PFSK-1 (cell line): Measurements from ENCODE around the gene FIBCD1.

Experiments used
- FOXP2 ChIP-seq: optimal IDR thresholded peaks from 2 replicates; pipeline ENCODE3; 2011; ENCODE audit warnings: borderline replicate concordance, control low read depth, inconsistent platforms; ENCODE audit not compliant: insufficient read depth; ENCODE audit errors: extremely low read length, extremely low read depth
- POLR2AphosphoS5 ChIP-seq: IDR thresholded peaks from 2 replicates; pipeline ENCODE4 v1.6.1; 2012; ENCODE audit warnings: low read depth, mild to moderate bottlenecking, control low read depth, low read length, moderate library complexity
- SIN3A ChIP-seq: IDR thresholded peaks from 2 replicates; pipeline ENCODE4 v1.6.1; 2012; ENCODE audit warnings: mild to moderate bottlenecking, low read length, moderate library complexity, borderline replicate concordance; ENCODE audit not compliant: insufficient read depth
- TAF1 ChIP-seq: IDR thresholded peaks from 2 replicates; pipeline ENCODE4 v1.6.1; 2012; ENCODE audit warnings: low read length, control low read depth, borderline replicate concordance; ENCODE audit not compliant: insufficient read depth
- TF ChIP-seq, protein P1 (sequence below), 2 experiments: IDR thresholded peaks; 2 replicates each; pipeline versions ENCODE4 v1.6.1 to v1.8.0; 2011 to 2012; ENCODE audit warnings: low read depth in 2 of 2, low read length in 2 of 2, control low read depth in 1 of 2, inconsistent platforms in 1 of 2, mild to moderate bottlenecking in 1 of 2, moderate library complexity in 1 of 2; ENCODE audit not compliant: insufficient read depth in 1 of 2

Gene FIBCD1

GRCh38 chr9:130872508-130872907 is 66.5 kb downstream of the FIBCD1 start:
- TF ChIP-seq FOXP2 (no peak), SIN3A (no peak), POLR2AphosphoS5 (no peak), TAF1 (no peak)
- TF ChIP-seq, protein P1, sequence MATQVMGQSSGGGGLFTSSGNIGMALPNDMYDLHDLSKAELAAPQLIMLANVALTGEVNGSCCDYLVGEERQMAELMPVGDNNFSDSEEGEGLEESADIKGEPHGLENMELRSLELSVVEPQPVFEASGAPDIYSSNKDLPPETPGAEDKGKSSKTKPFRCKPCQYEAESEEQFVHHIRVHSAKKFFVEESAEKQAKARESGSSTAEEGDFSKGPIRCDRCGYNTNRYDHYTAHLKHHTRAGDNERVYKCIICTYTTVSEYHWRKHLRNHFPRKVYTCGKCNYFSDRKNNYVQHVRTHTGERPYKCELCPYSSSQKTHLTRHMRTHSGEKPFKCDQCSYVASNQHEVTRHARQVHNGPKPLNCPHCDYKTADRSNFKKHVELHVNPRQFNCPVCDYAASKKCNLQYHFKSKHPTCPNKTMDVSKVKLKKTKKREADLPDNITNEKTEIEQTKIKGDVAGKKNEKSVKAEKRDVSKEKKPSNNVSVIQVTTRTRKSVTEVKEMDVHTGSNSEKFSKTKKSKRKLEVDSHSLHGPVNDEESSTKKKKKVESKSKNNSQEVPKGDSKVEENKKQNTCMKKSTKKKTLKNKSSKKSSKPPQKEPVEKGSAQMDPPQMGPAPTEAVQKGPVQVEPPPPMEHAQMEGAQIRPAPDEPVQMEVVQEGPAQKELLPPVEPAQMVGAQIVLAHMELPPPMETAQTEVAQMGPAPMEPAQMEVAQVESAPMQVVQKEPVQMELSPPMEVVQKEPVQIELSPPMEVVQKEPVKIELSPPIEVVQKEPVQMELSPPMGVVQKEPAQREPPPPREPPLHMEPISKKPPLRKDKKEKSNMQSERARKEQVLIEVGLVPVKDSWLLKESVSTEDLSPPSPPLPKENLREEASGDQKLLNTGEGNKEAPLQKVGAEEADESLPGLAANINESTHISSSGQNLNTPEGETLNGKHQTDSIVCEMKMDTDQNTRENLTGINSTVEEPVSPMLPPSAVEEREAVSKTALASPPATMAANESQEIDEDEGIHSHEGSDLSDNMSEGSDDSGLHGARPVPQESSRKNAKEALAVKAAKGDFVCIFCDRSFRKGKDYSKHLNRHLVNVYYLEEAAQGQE (IDR thresholded peaks at IDR 0.05; ENCODE audit: insufficient read depth in 1 of 2, low read depth in 2 of 2, low read length in 2 of 2): no peak

GRCh38 chr9:130872093-130872492 is 67.0 kb downstream of the FIBCD1 start:
- TF ChIP-seq SIN3A (no peak), POLR2AphosphoS5 (no peak), TAF1 (no peak), FOXP2 (no peak)
- TF ChIP-seq, protein P1 (IDR thresholded peaks at IDR 0.05; ENCODE audit: insufficient read depth in 1 of 2, low read depth in 2 of 2, low read length in 2 of 2): no peak

DNA sequence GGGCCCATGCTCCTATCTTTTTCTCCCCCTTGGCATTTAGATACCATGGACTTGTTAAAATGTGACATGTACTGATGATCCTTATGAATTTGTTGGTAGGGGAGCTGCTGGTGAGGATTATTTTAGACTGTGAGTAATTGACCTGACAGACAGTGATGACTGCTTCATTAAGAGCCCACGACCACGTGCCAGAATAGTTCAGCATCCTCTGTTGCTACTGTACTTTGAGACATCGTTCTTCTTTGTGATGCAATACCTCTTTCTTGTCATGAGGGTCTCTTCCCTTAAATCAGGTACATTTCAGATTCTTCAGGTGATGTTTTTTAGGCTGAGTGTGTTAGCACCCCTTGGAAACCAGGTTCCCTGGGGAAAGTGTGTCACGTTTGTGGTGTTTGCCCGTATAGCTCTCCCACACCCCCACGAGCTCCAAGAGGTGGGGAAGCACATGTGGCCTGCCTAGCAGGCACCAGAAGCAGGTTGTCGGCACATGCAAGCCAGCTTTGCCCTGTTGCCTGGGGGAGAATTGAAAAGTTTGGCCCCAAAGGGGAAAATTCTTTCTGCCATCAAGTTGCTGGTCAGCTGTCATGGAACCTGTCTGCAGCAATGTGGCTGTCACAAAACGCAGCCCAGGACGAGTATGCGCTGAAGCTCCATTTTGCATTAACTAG is 67.5 kb downstream of the FIBCD1 start:
- TF ChIP-seq FOXP2: no peak
- TF ChIP-seq, protein P1 (IDR thresholded peaks at IDR 0.05; ENCODE audit: insufficient read depth in 1 of 2, low read depth in 2 of 2, low read length in 2 of 2): no peak
- TF ChIP-seq SIN3A: no peak
- no peak for TF ChIP-seq POLR2AphosphoS5
- no peak for TF ChIP-seq TAF1

- no peak for TF ChIP-seq FOXP2
- TF ChIP-seq POLR2AphosphoS5: no peak
- TF ChIP-seq, protein P1 (IDR thresholded peaks at IDR 0.05; ENCODE audit: insufficient read depth in 1 of 2, low read depth in 2 of 2, low read length in 2 of 2): no peak
- no peak for TF ChIP-seq TAF1
- no peak for TF ChIP-seq SIN3A
These were observed 68.3 kb downstream of the FIBCD1 start for GRCh38 chr9:130870491-130871381.
